ENCODE results near the gene SNX11.

DNA sequence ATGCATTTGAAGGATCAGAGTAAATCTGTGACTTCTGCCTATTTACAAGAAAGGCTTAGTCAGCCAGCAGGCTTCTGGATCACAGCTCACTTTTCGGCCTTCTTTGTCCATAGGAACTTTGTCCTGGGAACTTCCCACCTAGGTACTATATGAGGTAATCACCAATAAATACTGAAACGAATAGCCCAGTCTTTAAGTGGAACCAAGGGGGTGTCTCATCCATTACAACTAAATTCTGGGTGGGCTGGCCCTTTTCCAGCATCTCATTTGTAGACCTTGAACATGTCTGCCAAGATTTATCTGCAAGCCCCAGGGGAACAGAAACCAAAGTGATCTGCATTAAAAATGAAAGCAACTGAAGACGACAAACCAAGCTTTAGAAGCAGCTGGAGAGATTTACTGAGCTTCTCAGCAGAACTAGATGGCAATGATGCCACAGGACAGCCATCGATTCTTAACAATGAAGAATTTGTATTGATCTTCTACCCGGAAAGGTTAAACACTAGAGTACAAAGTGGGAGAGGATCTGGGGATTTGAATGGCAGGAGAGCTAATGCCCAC, 55.5 kb downstream of the SNX11 start:
- TF ChIP-seq, protein P1, sequence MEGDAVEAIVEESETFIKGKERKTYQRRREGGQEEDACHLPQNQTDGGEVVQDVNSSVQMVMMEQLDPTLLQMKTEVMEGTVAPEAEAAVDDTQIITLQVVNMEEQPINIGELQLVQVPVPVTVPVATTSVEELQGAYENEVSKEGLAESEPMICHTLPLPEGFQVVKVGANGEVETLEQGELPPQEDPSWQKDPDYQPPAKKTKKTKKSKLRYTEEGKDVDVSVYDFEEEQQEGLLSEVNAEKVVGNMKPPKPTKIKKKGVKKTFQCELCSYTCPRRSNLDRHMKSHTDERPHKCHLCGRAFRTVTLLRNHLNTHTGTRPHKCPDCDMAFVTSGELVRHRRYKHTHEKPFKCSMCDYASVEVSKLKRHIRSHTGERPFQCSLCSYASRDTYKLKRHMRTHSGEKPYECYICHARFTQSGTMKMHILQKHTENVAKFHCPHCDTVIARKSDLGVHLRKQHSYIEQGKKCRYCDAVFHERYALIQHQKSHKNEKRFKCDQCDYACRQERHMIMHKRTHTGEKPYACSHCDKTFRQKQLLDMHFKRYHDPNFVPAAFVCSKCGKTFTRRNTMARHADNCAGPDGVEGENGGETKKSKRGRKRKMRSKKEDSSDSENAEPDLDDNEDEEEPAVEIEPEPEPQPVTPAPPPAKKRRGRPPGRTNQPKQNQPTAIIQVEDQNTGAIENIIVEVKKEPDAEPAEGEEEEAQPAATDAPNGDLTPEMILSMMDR (conservative IDR thresholded peaks at IDR 0.05; ENCODE audit: low read length) = no peak
- no peak for TF ChIP-seq EZH2phosphoT487 (IDR thresholded peaks at IDR 0.05; ENCODE audit: borderline replicate concordance, low read depth, low read length)

Measured in OCI-LY7 (cell line).